ENCODE measurements around the gene AGPAT1. TPM values are rescaled to one million over a fixed set of nuclear protein-coding genes. Genes with fewer than 3 reads are reported as not detected.

AGPAT1 gene
- total and polyA plus RNA-seq, 8 donors: 7.3 to 52.6 (median 34.9) TPM

GRCh38 chr6:32168807-32169591 is 6.9 kb downstream of the AGPAT1 start:
- no peak overlapping the region for H3K4me3 ChIP-seq
- H3K9me3 ChIP-seq: no peaks in the 10 kb centered on the region
- H3K27ac ChIP-seq: peak overlapping the region; percentile 39 to 75 (median 69)
- H3K27me3 ChIP-seq: no peaks in the 10 kb centered on the region
- H3K36me3 ChIP-seq: peaks cover 42 to 69% (median 67%) of the 10 kb centered on the region in 4 donors
- no peak for DNase-seq
- TF ChIP-seq POLR2A (IDR thresholded peaks at IDR 0.05) (no peak), CTCF (IDR thresholded peaks at IDR 0.05) (no peak), EP300 (IDR thresholded peaks at IDR 0.05) (no peak), POLR2AphosphoS5 (IDR thresholded peaks at IDR 0.05) (no peak)
- H3K4me1 ChIP-seq: peaks cover 37 to 59% (median 43%) of the 10 kb centered on the region in 4 donors
- intact Hi-C loops (cut with DNase I; ENCODE audit: low total_unique reads): no loop called here
- 59 to 69% (median 65%) methylated on average over 10 to 11 of the region's 11 CpGs for WGBS, 5 donors

GRCh38 chr6:32168350-32168749 is 7.5 kb downstream of the AGPAT1 start:
- intact Hi-C loops (cut with DNase I; ENCODE audit: low total_unique reads): no loop called here
- Histone ChIP-seq H3K27ac (peak overlapping the region; percentile 39 to 75 (median 69)), H3K9me3 (no peaks in the 10 kb centered on the region), H3K27me3 (no peaks in the 10 kb centered on the region), H3K4me1 (peaks cover 34 to 54% (median 40%) of the 10 kb centered on the region in 4 donors), H3K36me3 (peaks cover 42 to 73% (median 71%) of the 10 kb centered on the region in 4 donors), H3K4me3 (no peak overlapping the region)
- 37 to 63% (median 55%) methylated on average over 2 of the region's 2 CpGs for WGBS, 5 donors
- DNase-seq: no peak
- TF ChIP-seq POLR2A (IDR thresholded peaks at IDR 0.05) (no peak), POLR2AphosphoS5 (IDR thresholded peaks at IDR 0.05) (no peak), CTCF (IDR thresholded peaks at IDR 0.05) (no peak), EP300 (IDR thresholded peaks at IDR 0.05) (no peak)

- H3K4me1 ChIP-seq: peaks cover 29 to 54% (median 37%) of the 10 kb centered on the region in 4 donors
- intact Hi-C loops (cut with DNase I; ENCODE audit: low total_unique reads): no loop called here
- H3K36me3 ChIP-seq: peaks cover 42 to 78% (median 76%) of the 10 kb centered on the region in 4 donors
- H3K4me3 ChIP-seq: no peak overlapping the region
- H3K27ac ChIP-seq: peak overlapping the region; percentile 28 to 75 (median 69)
- TF ChIP-seq EP300 (IDR thresholded peaks at IDR 0.05) (no peak), CTCF (IDR thresholded peaks at IDR 0.05) (no peak), POLR2A (IDR thresholded peaks at IDR 0.05) (no peak), POLR2AphosphoS5 (IDR thresholded peaks at IDR 0.05) (no peak)
- H3K9me3 ChIP-seq: no peaks in the 10 kb centered on the region
- H3K27me3 ChIP-seq: no peaks in the 10 kb centered on the region
- 27 to 41% (median 36%) methylated on average over 6 of the region's 6 CpGs for WGBS, 5 donors
- peak in 1 of 2 donors; percentile 65 for DNase-seq
Observed at GRCh38 chr6:32167761-32168262, 8.1 kb downstream of the AGPAT1 start.

- intact Hi-C loops (cut with DNase I; ENCODE audit: low total_unique reads): no loop called here
- TF ChIP-seq EP300 (IDR thresholded peaks at IDR 0.05): no peak
- TF ChIP-seq POLR2A (IDR thresholded peaks at IDR 0.05): no peak
- no peak for TF ChIP-seq CTCF (IDR thresholded peaks at IDR 0.05)
- Histone ChIP-seq H3K9me3 (no peaks in the 10 kb centered on the region), H3K36me3 (peaks cover 42 to 84% (median 81%) of the 10 kb centered on the region in 4 donors), H3K4me3 (no peak overlapping the region), H3K27ac (peak overlapping the region; percentile 28 to 75 (median 69)), H3K4me1 (peaks cover 24 to 49% (median 36%) of the 10 kb centered on the region in 4 donors), H3K27me3 (no peaks in the 10 kb centered on the region)
- 53 to 79% (median 64%) methylated on average over 24 to 32 of the region's 32 CpGs for WGBS, 5 donors
- DNase-seq: no peak
Observed at GRCh38 chr6:32167154-32167760, 8.6 kb downstream of the AGPAT1 start.

Data from stomach (tissue), 9 donors.